ENCODE results near the gene MEX3A. TPM values are rescaled to one million over a fixed set of nuclear protein-coding genes. Genes with fewer than 3 reads are reported as not detected.

Gene MEX3A
- total RNA-seq, 4 donors from 2014 or later, result 0.29 to 13.3 (median 2.0) TPM

GRCh38 chr1:156077430-156077760, 4.9 kb downstream of the MEX3A start:
- Histone ChIP-seq H3K4me1 (no peaks in the 10 kb centered on the region), H3K4me3 (peak overlapping the region in 1 of 2 donors; percentile 52), H3K27me3 (no peaks in the 10 kb centered on the region), H3K36me3 (no peaks in the 10 kb centered on the region), H3K9me3 (no peaks in the 10 kb centered on the region), H3K27ac (peak overlapping the region; percentile 53 to 68)
- TF ChIP-seq CTCF (IDR thresholded peaks at IDR 0.05), result no peak
- no peak for TF ChIP-seq POLR2A (IDR thresholded peaks at IDR 0.05)
- DNase-seq, result no peak
- intact Hi-C loops (cut with DNase I; ENCODE audit: low total_unique reads), result no loop called here

- H3K27me3 ChIP-seq, result no peaks in the 10 kb centered on the region
- H3K27ac ChIP-seq, result peak overlapping the region; percentile 53 to 68
- H3K4me3 ChIP-seq, result peak overlapping the region; percentile 43 to 52
- TF ChIP-seq POLR2A (IDR thresholded peaks at IDR 0.05) (peak; percentile 20 to 40), CTCF (IDR thresholded peaks at IDR 0.05) (peak in 1 of 4 experiments; percentile 16)
- no peaks in the 10 kb centered on the region for H3K4me1 ChIP-seq
- no peaks in the 10 kb centered on the region for H3K36me3 ChIP-seq
- DNase-seq, result peak; percentile 68 to 69
- no peaks in the 10 kb centered on the region for H3K9me3 ChIP-seq
- intact Hi-C loops (cut with DNase I; ENCODE audit: low total_unique reads), result no loop called here
Observed at GRCh38 chr1:156076609-156077429, 5.4 kb downstream of the MEX3A start.

GRCh38 chr1:156075775-156076204, 6.5 kb downstream of the MEX3A start:
- H3K9me3 ChIP-seq, result no peaks in the 10 kb centered on the region
- intact Hi-C loops (cut with DNase I; ENCODE audit: low total_unique reads), result no loop called here
- H3K4me3 ChIP-seq, result peak overlapping the region; percentile 43 to 52
- no peaks in the 10 kb centered on the region for H3K27me3 ChIP-seq
- no peaks in the 10 kb centered on the region for H3K36me3 ChIP-seq
- no peak for DNase-seq
- TF ChIP-seq POLR2A (IDR thresholded peaks at IDR 0.05), result no peak
- TF ChIP-seq CTCF (IDR thresholded peaks at IDR 0.05), result no peak
- no peaks in the 10 kb centered on the region for H3K4me1 ChIP-seq
- H3K27ac ChIP-seq, result peak overlapping the region; percentile 53 to 68

GRCh38 chr1:156075162-156075561, 7.1 kb downstream of the MEX3A start:
- intact Hi-C loops (cut with DNase I; ENCODE audit: low total_unique reads), result no loop called here
- Histone ChIP-seq H3K4me3 (no peak overlapping the region), H3K27me3 (no peaks in the 10 kb centered on the region), H3K36me3 (no peaks in the 10 kb centered on the region), H3K27ac (no peak overlapping the region), H3K4me1 (no peaks in the 10 kb centered on the region), H3K9me3 (no peaks in the 10 kb centered on the region)
- DNase-seq, result no peak
- TF ChIP-seq CTCF (IDR thresholded peaks at IDR 0.05) (no peak), POLR2A (IDR thresholded peaks at IDR 0.05) (no peak)

GRCh38 chr1:156074661-156075060, 7.6 kb downstream of the MEX3A start:
- Histone ChIP-seq H3K36me3 (no peaks in the 10 kb centered on the region), H3K27ac (no peak overlapping the region), H3K4me1 (no peaks in the 10 kb centered on the region), H3K4me3 (no peak overlapping the region), H3K9me3 (no peaks in the 10 kb centered on the region), H3K27me3 (no peaks in the 10 kb centered on the region)
- intact Hi-C loops (cut with DNase I; ENCODE audit: low total_unique reads), result no loop called here
- no peak for TF ChIP-seq CTCF (IDR thresholded peaks at IDR 0.05)
- TF ChIP-seq POLR2A (IDR thresholded peaks at IDR 0.05), result no peak
- no peak for DNase-seq
